ENCODE data around the gene TTF2.

- TF ChIP-seq, protein P1, sequence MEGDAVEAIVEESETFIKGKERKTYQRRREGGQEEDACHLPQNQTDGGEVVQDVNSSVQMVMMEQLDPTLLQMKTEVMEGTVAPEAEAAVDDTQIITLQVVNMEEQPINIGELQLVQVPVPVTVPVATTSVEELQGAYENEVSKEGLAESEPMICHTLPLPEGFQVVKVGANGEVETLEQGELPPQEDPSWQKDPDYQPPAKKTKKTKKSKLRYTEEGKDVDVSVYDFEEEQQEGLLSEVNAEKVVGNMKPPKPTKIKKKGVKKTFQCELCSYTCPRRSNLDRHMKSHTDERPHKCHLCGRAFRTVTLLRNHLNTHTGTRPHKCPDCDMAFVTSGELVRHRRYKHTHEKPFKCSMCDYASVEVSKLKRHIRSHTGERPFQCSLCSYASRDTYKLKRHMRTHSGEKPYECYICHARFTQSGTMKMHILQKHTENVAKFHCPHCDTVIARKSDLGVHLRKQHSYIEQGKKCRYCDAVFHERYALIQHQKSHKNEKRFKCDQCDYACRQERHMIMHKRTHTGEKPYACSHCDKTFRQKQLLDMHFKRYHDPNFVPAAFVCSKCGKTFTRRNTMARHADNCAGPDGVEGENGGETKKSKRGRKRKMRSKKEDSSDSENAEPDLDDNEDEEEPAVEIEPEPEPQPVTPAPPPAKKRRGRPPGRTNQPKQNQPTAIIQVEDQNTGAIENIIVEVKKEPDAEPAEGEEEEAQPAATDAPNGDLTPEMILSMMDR (IDR thresholded peaks at IDR 0.05): no peak
- no peak for TF ChIP-seq POLR2A (IDR thresholded peaks at IDR 0.05)
- no peak for TF ChIP-seq EP300 (IDR thresholded peaks at IDR 0.05)
Measured at GRCh38 chr1:117107364-117107763, 47.2 kb downstream of the TTF2 start.

Data from ovary (tissue), 3 donors.